Fibroblast of lung (primary cell): ENCODE data around the gene WIPI1. TPM values are rescaled to one million over a fixed set of nuclear protein-coding genes. Genes with fewer than 3 reads are reported as not detected.

Experiments used
- DNase-seq, 2 donors: peaks; one replicate each; pipeline versions ENCODE4 v3.0.0 to v3.0.0-alpha.2; 2010; ENCODE audit warnings: low read depth in 2 of 2
- H2AFZ ChIP-seq: 2 replicates; pipeline ENCODE4 v1.5.1; 2012; ENCODE audit warnings: low read length, control low read depth, inconsistent platforms
- H3K27ac ChIP-seq: 2 replicates; pipeline ENCODE4 v1.5.1; 2011; ENCODE audit warnings: low read length, control low read depth; ENCODE audit not compliant: insufficient read depth
- H3K27me3 ChIP-seq: 2 replicates; pipeline ENCODE4 v1.5.1; 2011; ENCODE audit warnings: mild to moderate bottlenecking, low read length; ENCODE audit not compliant: control insufficient read depth, insufficient read depth
- H3K36me3 ChIP-seq: 2 replicates; pipeline ENCODE4 v1.5.1; 2011; ENCODE audit warnings: low read length; ENCODE audit not compliant: control insufficient read depth, insufficient read depth
- H3K4me1 ChIP-seq: 2 replicates; pipeline ENCODE4 v1.5.1; 2011; ENCODE audit warnings: low read length; ENCODE audit not compliant: control insufficient read depth, insufficient read depth; ENCODE audit errors: extremely low read depth
- H3K4me2 ChIP-seq: 2 replicates; pipeline ENCODE4 v1.5.1; 2011; ENCODE audit warnings: low read length, control low read depth; ENCODE audit not compliant: insufficient read depth; ENCODE audit errors: extremely low read depth
- H3K4me3 ChIP-seq, 4 experiments: fragments of 200-600 bp in 1 of 4; sonication (generic) in 1 of 4; replicated peaks in 1 of 4; 2 replicates each; pipeline ENCODE4 v1.5.1; 2011 to 2016; ENCODE audit warnings: low read length in 4 of 4, low read depth in 3 of 4, mild to moderate bottlenecking in 3 of 4, control low read depth in 2 of 4, inconsistent platforms in 1 of 4, mixed read lengths in 1 of 4; ENCODE audit not compliant: insufficient read depth in 1 of 4; ENCODE audit errors: control extremely low read depth in 1 of 4
- H3K79me2 ChIP-seq: 2 replicates; pipeline ENCODE4 v1.5.1; 2012; ENCODE audit warnings: mild to moderate bottlenecking, low read length, inconsistent platforms; ENCODE audit not compliant: control insufficient read depth, insufficient read depth
- H3K9ac ChIP-seq: 2 replicates; pipeline ENCODE4 v1.5.1; 2011; ENCODE audit warnings: mild to moderate bottlenecking, low read length, control low read depth; ENCODE audit not compliant: insufficient read depth
- H3K9me3 ChIP-seq: 2 replicates; pipeline ENCODE4 v1.5.1; 2012; ENCODE audit warnings: low read depth, low read length; ENCODE audit not compliant: control insufficient read depth, insufficient read depth
- H4K20me1 ChIP-seq: 2 replicates; pipeline ENCODE4 v1.5.1; 2011; ENCODE audit warnings: low read length; ENCODE audit not compliant: control insufficient read depth, insufficient read depth; ENCODE audit errors: extremely low read depth
- EZH2 ChIP-seq: IDR thresholded peaks from 2 replicates; pipeline ENCODE4 v1.5.1; 2012; ENCODE audit warnings: low read length, control low read depth, mild to moderate bottlenecking; ENCODE audit errors: missing control alignments
- polyA plus RNA-seq, 2 donors: library from polyadenylated mRNA; depleted of rRNA in 1 of 2; stranded (reverse) in 1 of 2; unstranded in 1 of 2; fragments of >200 nt; gene quantifications; 2 replicates each; pipeline ENCODE4 v1.2.1, GENCODE V29; 2011 to 2012; ENCODE audit warnings: missing spikeins in 1 of 2
- total RNA-seq: library from RNA; depleted of rRNA; stranded (reverse); fragments of >200 nt; gene quantifications from 2 replicates; pipeline ENCODE4 v1.2.1, GENCODE V29; 2014
- TF ChIP-seq, protein P1 (sequence below), 2 donors: IDR thresholded peaks in 1 of 2; conservative IDR thresholded peaks in 1 of 2; 1 replicate in 1 of 2; 2 replicates in 1 of 2; pipeline ENCODE4 v1.5.1; 2011 to 2012; ENCODE audit warnings: low read length in 2 of 2, control low read depth in 1 of 2, inconsistent platforms in 1 of 2, low read depth in 1 of 2, mild to moderate bottlenecking in 1 of 2

WIPI1 gene
- total and polyA plus RNA-seq, 2 donors (not counting 1 experiment from before 2014, with no cell fraction given): 158 to 251 TPM

DNA sequence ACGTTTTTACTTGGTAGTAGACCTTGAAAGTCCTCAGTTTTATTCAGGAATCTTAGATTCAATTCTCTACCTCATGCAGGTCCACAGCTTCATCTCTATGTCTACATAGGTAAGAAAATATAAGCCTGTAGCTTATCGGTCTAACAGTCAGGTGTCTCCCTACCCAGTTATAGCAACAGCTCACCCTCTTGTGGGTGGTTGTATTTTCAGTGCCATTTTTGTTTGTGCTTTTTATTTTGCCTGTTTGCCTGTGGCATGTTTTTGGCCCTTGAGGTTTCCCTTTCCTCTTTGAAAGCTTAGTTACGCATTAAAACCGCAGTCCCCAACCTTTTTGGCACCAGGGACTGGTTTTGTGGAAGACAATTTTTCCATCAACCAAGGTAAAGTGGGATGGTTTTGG, 23.6 kb upstream of the WIPI1 start:
- Histone ChIP-seq H3K36me3 (no peaks in the 10 kb centered on the region), H2AFZ (no peak overlapping the region), H3K4me3 (no peak overlapping the region), H4K20me1 (no peaks in the 10 kb centered on the region), H3K79me2 (no peaks in the 10 kb centered on the region), H3K27ac (no peak overlapping the region), H3K9me3 (no peaks in the 10 kb centered on the region), H3K4me2 (no peak overlapping the region), H3K9ac (no peak overlapping the region), H3K4me1 (no peaks in the 10 kb centered on the region), H3K27me3 (peaks cover 8% of the 10 kb centered on the region)
- no peak for TF ChIP-seq EZH2
- TF ChIP-seq, protein P1, sequence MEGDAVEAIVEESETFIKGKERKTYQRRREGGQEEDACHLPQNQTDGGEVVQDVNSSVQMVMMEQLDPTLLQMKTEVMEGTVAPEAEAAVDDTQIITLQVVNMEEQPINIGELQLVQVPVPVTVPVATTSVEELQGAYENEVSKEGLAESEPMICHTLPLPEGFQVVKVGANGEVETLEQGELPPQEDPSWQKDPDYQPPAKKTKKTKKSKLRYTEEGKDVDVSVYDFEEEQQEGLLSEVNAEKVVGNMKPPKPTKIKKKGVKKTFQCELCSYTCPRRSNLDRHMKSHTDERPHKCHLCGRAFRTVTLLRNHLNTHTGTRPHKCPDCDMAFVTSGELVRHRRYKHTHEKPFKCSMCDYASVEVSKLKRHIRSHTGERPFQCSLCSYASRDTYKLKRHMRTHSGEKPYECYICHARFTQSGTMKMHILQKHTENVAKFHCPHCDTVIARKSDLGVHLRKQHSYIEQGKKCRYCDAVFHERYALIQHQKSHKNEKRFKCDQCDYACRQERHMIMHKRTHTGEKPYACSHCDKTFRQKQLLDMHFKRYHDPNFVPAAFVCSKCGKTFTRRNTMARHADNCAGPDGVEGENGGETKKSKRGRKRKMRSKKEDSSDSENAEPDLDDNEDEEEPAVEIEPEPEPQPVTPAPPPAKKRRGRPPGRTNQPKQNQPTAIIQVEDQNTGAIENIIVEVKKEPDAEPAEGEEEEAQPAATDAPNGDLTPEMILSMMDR (conservative IDR thresholded peaks at IDR 0.05 in 1 of 2, IDR thresholded peaks at IDR 0.05 in 1 of 2; ENCODE audit: low read depth in 1 of 2, low read length in 2 of 2): no peak
- no peak for DNase-seq

DNA sequence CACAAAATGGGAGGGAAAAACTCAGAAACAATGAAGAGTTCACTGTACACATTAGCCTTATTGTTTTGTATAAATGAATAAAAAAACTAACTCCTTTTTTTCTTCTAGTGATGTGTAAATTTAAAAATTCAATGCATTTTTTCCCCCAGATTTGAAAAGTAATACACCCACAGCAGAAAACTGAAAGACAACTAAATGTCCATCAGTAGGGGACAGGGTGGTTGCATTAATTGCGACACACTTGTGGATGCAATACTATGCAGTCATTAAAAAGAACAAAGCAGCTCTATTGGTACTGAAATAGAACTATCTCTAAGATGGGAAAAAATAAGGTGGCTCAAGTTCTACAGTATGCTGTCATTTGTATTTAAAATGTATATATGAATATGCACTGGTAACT, 13.7 kb upstream of the WIPI1 start:
- Histone ChIP-seq H3K4me2 (no peak overlapping the region), H3K27ac (no peak overlapping the region), H2AFZ (no peak overlapping the region), H3K27me3 (no peaks in the 10 kb centered on the region), H3K4me3 (no peak overlapping the region), H3K36me3 (no peaks in the 10 kb centered on the region), H4K20me1 (no peaks in the 10 kb centered on the region), H3K9ac (no peak overlapping the region), H3K79me2 (no peaks in the 10 kb centered on the region), H3K9me3 (no peaks in the 10 kb centered on the region), H3K4me1 (no peaks in the 10 kb centered on the region)
- DNase-seq: no peak
- TF ChIP-seq, protein P1 (conservative IDR thresholded peaks at IDR 0.05 in 1 of 2, IDR thresholded peaks at IDR 0.05 in 1 of 2; ENCODE audit: low read depth in 1 of 2, low read length in 2 of 2): no peak
- no peak for TF ChIP-seq EZH2

DNA sequence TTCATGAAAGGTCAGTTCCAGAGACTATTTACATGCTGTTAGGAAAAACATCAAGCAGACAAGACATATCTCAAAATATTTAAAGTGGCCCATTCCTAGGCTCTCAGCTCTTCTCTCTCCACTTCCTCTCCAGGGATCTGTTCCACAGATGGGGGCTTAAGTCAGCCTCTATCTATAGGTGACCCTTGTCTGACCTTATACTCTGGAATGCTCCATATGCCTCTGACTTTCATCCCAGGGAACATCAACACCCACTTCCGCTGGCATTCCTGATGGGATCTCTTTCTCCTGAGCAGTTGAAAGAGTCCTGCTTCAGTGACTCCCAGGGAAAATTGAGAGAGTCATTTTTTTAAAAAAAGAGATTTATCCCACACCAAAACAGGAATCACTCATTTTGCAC, 11.5 kb upstream of the WIPI1 start:
- H3K9ac ChIP-seq: no peak overlapping the region
- H3K36me3 ChIP-seq: no peaks in the 10 kb centered on the region
- no peaks in the 10 kb centered on the region for H3K4me1 ChIP-seq
- no peaks in the 10 kb centered on the region for H3K9me3 ChIP-seq
- H3K27ac ChIP-seq: no peak overlapping the region
- peak in 1 of 2 donors; percentile 14 for DNase-seq
- no peaks in the 10 kb centered on the region for H3K79me2 ChIP-seq
- H3K27me3 ChIP-seq: no peaks in the 10 kb centered on the region
- no peaks in the 10 kb centered on the region for H4K20me1 ChIP-seq
- no peak overlapping the region for H3K4me2 ChIP-seq
- TF ChIP-seq EZH2: no peak
- TF ChIP-seq, protein P1 (conservative IDR thresholded peaks at IDR 0.05 in 1 of 2, IDR thresholded peaks at IDR 0.05 in 1 of 2; ENCODE audit: low read depth in 1 of 2, low read length in 2 of 2): no peak
- H3K4me3 ChIP-seq: no peak overlapping the region
- no peak overlapping the region for H2AFZ ChIP-seq
